Smooth muscle cell of the brain vasculature (primary cell): ENCODE results near the gene LCE1F.

ENCODE experiments used
- DNase-seq: peaks from one replicate; pipeline ENCODE4 v3.0.0-alpha.2; 2012; ENCODE audit warnings: low read depth, low spot score

Gene LCE1F

DNA sequence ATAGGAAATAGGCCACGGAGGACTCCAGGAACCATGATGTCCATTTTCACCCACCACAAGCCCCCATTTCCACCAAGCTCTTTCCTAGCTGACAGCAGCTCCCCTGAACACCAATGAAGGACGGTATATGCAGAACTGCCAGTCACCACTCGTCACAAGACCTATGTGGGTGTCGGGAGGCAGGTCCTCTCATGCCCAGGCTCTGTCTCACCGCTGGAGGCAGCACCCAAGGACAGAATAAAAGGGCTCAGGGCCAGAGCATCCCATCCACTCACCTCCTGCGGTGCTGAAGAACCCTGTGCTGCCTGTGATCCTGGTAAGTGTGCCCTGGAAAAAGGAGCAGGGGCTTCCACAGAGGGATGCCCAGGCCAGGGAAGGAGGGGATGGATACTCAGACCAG is at the start of gene LCE1F:
Gene LCE1F (plus strand): TSS at position 266 of the 400 bp plus-strand sequence. CDS start 1,232 bp downstream, outside the sequence.
- DNase-seq = no peak

- no peak for DNase-seq
These were observed 49.7 kb upstream of the LCE1F start for GRCh38 chr1:152725261-152725660.

- DNase-seq = no peak
These were observed 46.0 kb upstream of the LCE1F start for GRCh38 chr1:152728986-152729385.

- no peak for DNase-seq
These were observed 39.3 kb upstream of the LCE1F start for GRCh38 chr1:152735648-152736047.

DNA sequence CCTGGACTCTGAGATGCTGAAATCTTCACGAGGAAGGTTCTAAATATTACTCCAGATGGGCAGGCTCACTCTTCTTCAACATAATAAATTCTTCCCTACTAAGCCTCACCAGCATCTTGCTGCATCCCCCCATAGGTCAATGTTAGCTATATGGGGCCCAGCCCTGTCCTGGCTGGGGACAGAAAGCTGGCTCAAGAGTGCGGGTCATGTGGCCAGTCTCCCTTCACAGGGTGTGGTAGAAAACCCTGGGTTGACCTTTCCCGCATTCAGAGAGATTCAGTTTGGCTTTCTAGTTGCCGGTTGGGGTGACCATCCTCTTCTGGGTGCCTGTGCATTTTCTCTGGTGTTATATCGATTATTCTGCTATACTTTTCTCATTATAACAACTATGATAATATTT is 36.9 kb upstream of the LCE1F start:
- DNase-seq = no peak

DNA sequence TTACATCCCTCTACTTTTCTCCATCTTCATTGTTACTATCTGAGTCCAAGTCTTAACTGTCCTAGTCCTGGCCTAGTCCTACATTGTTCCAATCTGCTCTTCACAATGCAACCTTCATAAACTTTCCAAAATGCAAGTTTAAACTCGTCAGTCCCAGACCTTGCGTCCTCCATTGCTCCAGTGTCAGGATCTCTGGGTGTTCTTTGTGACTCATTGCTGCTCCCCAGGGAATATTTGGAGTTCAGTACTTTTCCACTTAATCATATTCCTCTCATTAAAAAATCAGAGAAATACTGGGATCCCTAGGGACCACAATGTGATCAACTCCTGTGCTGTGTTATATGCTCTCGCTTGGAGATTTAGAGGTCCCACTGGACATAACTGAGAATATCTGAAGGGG is 35.1 kb upstream of the LCE1F start:
- DNase-seq = no peak

GRCh38 chr1:152741656-152742055 is 33.3 kb upstream of the LCE1F start:
- DNase-seq = no peak

GRCh38 chr1:152743371-152744145 is 31.4 kb upstream of the LCE1F start:
- no peak for DNase-seq

GRCh38 chr1:152745289-152745704 is 29.6 kb upstream of the LCE1F start:
- no peak for DNase-seq

DNA sequence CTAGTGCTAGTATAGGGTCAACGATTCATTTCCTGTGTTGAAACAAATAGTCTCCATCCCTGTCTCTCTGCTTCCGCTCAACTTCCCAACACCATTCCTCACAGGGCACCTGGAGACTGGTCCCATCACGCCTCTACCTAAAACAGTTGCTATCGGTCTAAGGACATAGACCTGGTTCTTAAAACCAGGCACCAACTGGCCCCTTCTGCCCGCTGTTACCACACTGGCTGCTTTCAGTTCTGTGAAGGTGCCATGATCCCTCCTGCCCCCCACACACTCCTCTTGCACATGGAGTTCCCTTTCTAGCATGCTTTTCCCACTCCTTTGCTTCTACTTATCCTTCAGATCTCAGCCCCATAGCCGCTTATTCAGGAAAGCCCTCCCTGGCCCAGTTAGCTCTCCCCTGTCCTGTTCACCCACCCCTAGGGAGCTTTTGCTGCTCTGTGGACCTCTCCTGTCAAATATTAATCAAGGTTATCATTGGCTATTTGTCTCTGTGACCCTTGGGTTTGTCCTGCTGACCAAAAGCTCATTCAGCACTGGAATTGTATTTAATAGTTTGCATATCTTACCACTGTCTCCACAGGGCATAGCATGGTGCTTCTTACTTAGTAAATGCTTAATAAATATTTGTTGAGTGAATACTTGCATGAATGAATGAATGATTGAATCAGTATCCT is 29.0 kb upstream of the LCE1F start:
- DNase-seq = no peak

GRCh38 chr1:152747831-152748230 is 27.1 kb upstream of the LCE1F start:
- DNase-seq = no peak

DNA sequence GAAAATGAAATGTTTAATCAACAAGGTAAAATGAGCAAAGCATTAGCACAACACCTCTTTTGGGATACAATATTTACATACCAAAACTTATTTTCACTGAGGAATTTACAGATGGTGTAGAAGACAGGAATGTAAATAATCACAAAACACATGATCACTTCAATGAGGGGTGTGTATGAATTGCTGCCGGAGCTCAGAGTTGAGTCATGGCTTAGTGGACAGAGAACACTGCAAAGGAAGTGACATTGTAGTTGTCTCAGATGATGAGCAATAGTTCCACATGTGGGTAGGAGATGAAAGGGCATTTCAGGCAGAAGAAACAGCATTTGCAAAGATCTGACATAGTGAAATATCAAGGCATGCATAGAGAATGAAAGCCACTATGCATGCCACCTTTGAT is 22.7 kb upstream of the LCE1F start:
- no peak for DNase-seq

DNA sequence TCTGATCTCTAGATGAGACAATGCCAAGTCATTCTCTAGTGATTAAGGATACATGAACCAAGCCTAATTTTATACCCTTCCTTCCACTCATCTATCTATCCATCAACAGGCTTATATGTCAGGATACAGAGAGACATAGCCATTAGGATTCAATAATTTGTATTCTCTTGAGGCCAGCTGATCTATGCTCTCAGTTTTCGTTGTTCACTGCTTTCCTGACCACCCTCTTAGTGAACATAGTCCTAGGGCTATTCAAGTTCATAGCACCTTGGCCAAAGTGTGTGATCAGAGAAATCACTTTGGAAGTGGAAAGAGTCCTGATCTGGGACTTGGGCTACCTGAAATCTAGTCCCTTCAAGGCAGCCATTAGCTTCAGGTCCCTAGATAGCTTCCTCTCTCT is 21.4 kb upstream of the LCE1F start:
- DNase-seq = no peak

DNA sequence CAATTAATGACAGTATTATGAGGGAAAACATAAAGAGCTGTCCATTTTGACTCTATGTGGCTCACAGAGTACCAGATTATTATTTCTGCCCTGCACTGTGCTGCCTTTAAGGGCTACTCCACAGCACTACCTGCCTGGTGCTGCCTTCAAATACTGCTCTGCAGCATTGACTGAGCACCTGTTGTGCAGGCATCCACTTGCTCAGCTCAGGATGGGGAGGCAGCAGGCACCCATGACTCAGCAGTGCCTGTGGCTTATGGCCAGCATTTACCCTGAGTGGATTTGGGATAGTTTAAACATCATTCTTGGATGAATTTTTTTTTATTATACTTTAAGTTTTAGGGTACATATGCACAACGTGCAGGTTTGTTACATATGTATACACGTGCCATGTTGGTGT is 18.1 kb upstream of the LCE1F start:
- DNase-seq = no peak

- DNase-seq = no peak
These were observed 17.2 kb upstream of the LCE1F start, which contains the start of gene KPRP for GRCh38 chr1:152757747-152758146. TSS of gene KPRP (plus strand) at chr1:152758025. CDS start at chr1:152759589, 1,564 bp downstream.

DNA sequence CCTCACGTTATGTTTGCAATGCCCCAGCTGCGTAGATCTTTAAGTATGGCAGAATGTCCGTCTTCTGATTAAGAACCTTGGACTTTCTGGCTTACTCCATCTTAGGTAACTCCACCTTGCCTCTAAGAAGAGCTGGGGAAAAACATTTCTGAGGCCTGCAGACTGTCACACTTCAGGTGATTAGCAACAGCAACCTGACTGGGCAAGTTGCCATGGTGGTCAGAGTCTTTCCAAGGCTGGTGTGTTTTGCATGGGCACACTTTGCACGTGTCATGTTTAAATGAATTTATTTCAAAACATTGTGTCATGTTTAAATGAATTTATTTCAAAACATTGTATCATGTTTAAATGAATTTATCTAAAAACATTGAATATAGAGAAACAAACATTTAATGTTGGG is 16.3 kb upstream of the LCE1F start:
- DNase-seq = no peak

GRCh38 chr1:152759453-152760173 is 15.3 kb upstream of the LCE1F start:
- no peak for DNase-seq

GRCh38 chr1:152760551-152761190 is 14.3 kb upstream of the LCE1F start:
- no peak for DNase-seq

DNA sequence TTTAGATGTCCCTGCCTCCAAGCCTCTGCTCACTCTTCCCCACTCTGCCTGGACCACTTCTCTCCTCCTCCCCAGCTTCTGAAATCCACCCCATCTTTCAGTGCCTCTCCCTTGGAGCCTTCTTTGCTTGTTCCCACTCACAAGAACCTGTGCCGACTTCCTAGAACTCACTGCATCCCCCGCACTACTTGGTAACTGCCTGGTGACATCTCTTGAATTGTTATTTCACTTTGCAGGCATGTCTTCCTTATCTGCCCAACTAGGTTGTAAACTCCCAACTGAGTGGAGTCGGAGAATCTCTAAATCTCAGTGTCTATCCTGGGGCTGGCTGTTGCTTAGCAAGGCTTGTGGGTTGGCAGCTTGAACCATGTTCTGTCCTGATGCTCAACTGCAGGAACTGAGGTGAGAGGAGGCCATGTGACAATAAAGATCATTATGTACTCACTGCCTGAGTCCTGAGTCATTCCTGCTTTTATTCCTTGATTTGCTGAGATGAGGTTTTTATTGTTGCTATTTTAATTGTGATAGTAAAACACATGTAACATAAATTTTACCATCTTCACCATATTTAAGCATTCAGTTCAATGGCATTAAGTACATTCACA is 13.2 kb upstream of the LCE1F start:
- DNase-seq = no peak

DNA sequence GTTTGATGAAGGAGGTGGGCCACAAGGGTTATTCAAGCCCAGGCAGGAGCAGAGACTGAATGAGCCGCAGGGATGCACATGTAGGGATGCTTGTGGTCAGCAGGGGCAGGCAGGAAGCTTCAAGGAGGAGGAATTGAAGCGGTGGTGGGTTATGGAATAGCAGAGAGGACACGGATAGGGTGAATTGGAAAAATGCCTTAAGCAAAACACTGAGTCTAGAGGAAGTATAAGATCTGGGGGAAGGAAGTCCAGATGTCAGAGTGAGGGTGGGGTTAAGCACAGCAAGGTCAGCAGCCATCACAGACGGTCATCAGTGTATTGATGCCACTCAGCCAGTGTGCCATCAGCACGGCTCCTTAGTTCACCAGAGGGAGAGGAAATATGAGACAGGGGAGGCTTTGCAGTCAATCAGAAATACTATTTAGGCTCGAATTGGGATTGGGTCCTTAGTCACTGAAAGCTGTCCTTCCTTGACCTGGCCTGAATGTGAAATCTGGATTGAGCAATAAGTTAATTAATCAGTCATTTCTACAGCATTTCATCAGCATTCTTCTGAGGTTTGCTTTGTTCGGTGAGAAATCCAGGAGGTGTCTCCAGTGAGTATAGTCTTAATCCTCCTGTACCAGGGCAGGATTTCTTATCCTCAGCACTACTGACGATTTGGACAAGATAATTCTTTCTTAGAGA is 6.0 kb upstream of the LCE1F start:
- no peak for DNase-seq

GRCh38 chr1:152770411-152770810 is 4.5 kb upstream of the LCE1F start:
- DNase-seq = no peak
